ENCODE data around the gene C1orf87.

Gene C1orf87

DNA sequence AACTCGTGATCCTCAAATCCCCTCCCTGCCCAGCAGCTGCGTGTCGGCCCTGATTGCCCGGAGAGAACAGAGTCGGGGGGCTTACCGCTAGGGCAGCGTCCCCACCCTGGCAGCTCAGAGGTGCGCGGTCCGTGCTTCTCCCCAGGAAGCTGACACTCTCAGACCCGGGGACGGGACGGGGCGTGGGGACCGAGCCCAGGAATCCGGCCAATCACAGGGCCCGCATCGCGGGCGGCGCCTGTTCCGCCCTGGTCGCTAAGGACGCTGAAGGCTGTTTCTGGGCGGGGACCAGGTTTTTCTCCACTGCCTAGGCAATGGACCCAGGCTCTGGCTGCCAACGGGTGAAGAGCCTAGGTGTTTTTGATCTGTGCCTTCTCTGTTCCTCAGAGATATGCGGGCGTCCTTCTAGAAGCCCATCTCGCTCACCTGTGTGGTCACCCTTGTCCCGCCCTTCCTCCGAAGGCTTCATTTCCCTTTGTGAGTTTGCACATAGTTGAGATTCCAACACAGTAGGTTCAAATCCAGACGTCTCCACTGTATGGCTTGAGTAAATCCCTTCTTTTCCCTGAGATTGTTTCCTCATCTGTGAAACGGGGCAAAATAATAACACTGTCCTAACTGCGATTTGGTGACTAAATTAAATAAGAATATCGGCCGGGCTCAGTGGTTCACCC lies at the start of gene C1orf87:
C1orf87 (minus strand) TSS at position 166 of the 674 bp plus-strand sequence. CDS start 1,127 bp downstream, outside the sequence.
- DNase-seq (ENCODE audit: low read depth, low spot score), result peak; percentile 17

- no peak for DNase-seq (ENCODE audit: low read depth, low spot score)
These were observed 44.5 kb upstream of the C1orf87 start for GRCh38 chr1:60118085-60118484.

GRCh38 chr1:60114745-60115318 lies 41.3 kb upstream of the C1orf87 start:
- DNase-seq (ENCODE audit: low read depth, low spot score), result no peak

- no peak for DNase-seq (ENCODE audit: low read depth, low spot score)
These were observed 40.0 kb upstream of the C1orf87 start for GRCh38 chr1:60113596-60113995.

- no peak for DNase-seq (ENCODE audit: low read depth, low spot score)
These were observed 39.5 kb upstream of the C1orf87 start for GRCh38 chr1:60113028-60113427.

GRCh38 chr1:60111716-60112115 lies 38.1 kb upstream of the C1orf87 start:
- DNase-seq (ENCODE audit: low read depth, low spot score), result no peak

DNA sequence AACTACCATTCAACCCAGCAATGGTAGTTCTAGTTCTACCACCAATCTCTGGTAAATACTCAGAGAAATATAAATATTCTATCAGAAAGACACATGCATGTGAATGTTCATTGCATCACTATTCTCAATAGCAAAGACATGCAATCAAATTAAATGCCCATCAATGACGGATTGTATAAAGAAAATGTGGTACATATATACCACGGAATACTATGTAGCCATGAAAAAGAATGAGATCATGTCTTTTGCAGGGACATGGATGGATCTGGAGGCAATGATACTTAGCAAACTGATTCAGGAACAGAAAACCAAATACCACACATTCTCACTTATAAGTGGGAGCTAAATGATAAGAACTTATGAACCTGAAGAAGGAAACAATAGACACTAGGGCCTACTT lies 37.5 kb upstream of the C1orf87 start:
- DNase-seq (ENCODE audit: low read depth, low spot score), result no peak

GRCh38 chr1:60108196-60108595 lies 34.6 kb upstream of the C1orf87 start:
- peak; percentile 39 for DNase-seq (ENCODE audit: low read depth, low spot score)

GRCh38 chr1:60103186-60103585 lies 29.6 kb upstream of the C1orf87 start:
- peak; percentile 69 for DNase-seq (ENCODE audit: low read depth, low spot score)

DNA sequence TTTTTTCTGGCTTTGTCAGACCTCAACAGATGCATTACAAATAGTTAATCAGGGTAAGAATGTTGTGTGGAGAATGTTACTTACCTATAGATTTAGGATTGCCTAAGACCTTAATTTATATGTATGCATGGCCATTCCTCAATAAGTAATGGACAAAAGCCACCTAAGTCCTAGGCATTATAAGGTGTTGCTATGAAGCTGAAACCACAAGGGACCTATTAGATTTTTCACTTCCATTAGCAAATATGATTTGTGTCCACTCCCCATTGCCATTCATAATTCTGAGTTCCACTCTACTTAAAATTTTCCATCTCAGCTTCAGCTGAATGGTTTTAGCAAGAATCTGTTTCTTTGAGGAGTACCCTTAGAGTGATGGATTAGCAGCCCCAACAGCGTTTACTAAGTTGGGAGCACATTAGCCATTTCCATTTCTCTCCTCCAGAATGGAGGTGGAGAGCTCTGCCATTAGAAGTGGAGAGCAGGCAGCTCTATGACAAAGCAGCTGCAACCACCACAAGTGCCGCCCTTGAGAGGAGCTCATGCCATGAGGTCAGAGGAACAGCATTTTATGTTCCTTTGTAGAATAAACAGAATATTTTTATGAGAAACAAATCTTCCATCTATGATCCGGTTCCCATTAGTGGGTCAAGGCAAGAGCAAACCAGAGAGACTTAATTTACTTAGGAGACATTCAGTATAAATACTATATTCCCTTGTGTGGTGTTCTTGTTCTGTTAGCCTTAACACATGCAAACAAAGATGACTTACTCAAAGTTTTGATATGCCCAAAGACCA lies 28.9 kb upstream of the C1orf87 start:
- no peak for DNase-seq (ENCODE audit: low read depth, low spot score)

GRCh38 chr1:60101516-60101915 lies 27.9 kb upstream of the C1orf87 start:
- DNase-seq (ENCODE audit: low read depth, low spot score), result no peak

DNA sequence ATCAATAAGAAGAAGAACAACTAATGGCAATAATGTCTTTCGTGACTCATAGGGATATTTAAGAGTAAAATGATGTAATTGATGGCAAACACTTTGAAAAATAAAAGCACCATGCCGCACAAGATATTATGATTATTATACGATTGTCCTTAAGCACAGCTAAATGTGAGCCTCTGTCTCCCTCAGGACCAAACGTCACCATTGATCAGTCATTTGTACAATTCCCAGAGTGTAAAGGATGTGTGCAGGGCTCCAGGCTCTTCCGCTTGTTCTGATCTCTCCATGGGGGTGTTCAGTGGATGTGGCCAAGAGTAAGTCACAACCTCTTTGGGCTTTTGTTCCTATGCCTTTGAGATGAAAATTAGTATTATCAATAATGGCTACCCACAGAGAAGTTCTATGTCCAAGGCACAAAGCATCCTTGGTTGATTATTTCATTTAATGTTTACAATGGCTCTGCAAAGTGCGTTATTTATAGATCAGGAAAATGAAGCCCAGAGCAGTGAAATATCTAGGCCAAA lies 17.7 kb upstream of the C1orf87 start:
- DNase-seq (ENCODE audit: low read depth, low spot score), result no peak

- no peak for DNase-seq (ENCODE audit: low read depth, low spot score)
These were observed 17.1 kb upstream of the C1orf87 start for GRCh38 chr1:60090655-60091054.

- peak; percentile 35 for DNase-seq (ENCODE audit: low read depth, low spot score)
These were observed 15.1 kb upstream of the C1orf87 start for GRCh38 chr1:60088620-60089155.

- no peak for DNase-seq (ENCODE audit: low read depth, low spot score)
These were observed 14.1 kb upstream of the C1orf87 start for GRCh38 chr1:60087681-60088080.

- peak; percentile 26 for DNase-seq (ENCODE audit: low read depth, low spot score)
These were observed 4.6 kb upstream of the C1orf87 start for GRCh38 chr1:60078182-60078581.

DNA sequence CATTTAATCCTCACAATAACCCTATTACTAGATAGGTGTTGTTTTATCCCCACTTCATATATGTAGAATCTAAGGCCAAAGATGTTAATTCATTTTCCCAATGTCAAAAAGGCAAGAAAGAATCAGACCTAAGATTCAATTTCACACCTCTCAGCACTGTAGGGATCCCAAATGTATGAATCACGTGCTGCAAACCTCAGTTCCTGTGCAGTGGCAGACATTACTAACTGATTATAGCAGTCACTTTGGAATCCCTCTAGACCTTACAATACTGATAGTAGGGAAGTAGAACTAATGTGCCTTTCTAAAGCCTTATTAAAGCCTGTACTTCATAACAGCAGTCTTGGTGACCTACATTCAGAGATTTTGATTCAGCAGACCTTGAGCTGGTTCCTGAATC lies 2.3 kb downstream of the C1orf87 start:
- DNase-seq (ENCODE audit: low read depth, low spot score), result peak; percentile 22

GRCh38 chr1:60069691-60070090 lies 3.9 kb downstream of the C1orf87 start:
- DNase-seq (ENCODE audit: low read depth, low spot score), result no peak

DNA sequence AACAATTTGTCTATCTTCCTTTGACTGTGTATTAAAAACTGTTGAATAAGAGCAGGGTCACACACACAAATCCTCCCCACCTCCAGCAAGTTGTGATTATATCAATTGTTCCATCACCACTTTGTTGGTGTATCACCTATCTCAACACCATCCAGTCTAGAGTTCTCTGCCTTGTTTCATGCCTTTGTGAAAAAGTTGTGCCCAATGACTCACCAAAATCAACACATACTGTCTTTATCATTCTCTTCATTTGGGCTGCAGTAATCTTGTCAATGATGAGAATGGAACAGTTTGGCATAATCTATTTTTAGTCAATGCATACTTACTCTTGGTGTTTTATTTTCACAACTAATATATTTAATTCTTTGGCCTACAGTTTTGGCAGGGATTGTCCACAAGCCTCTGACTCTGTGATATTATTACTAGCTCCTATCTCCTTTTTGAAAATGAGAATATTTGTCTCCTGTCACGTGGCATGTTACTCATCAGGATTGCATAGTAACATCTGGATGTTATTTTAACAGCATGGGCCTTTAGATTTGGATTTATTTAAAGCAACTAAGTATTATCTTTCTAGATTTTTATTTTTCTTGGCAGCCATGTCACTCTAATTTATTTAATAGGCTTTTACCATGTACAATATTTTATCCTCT lies 5.1 kb downstream of the C1orf87 start:
- DNase-seq (ENCODE audit: low read depth, low spot score), result peak; percentile 20

- DNase-seq (ENCODE audit: low read depth, low spot score), result no peak
These were observed 7.6 kb downstream of the C1orf87 start for GRCh38 chr1:60066001-60066400.

GRCh38 chr1:60065199-60065598 lies 8.4 kb downstream of the C1orf87 start:
- DNase-seq (ENCODE audit: low read depth, low spot score), result no peak

GRCh38 chr1:60063561-60063960 lies 10.0 kb downstream of the C1orf87 start:
- no peak for DNase-seq (ENCODE audit: low read depth, low spot score)
